HCT116 (cell line): ENCODE results near the gene UNC45A. TPM values are rescaled to one million over a fixed set of nuclear protein-coding genes. Genes with fewer than 3 reads are reported as not detected.

ENCODE experiments used
- ATAC-seq: fragments of 200-7000 bp; cut with Tn5 transposase; 2 replicates; pipeline ENCODE4 v1.9.1; 2020; ENCODE audit warnings: mild to moderate bottlenecking, moderate library complexity
- BruUV-seq: library from RNA; stranded (reverse); fragments of 400-500 nt; replicated peaks from 2 replicates; lab custom pipeline; 2021; lab: Mats Ljungman, UMichigan
- CTCF ChIA-PET: fragments of 300-600 bp; sonication (Branson Sonifier 250); formaldehyde crosslinking; loops from one replicate; lab custom pipeline; 2021; ENCODE audit warnings: antibody characterized with exemption; lab: Charles Lee
- POLR2A ChIA-PET: fragments of 300-600, 350-600 bp; sonication (Branson Sonifier 250); formaldehyde crosslinking; loops from one replicate; lab custom pipeline; 2021; ENCODE audit warnings: antibody characterized with exemption; lab: Charles Lee
- RAD21 ChIA-PET, 2 experiments: fragments of 300-600 bp; sonication (Branson Sonifier 250); formaldehyde crosslinking; loops; one replicate each; lab custom pipeline; 2023; ENCODE audit warnings: low total read pairs in 2 of 2; ENCODE audit not compliant: uncharacterized antibody in 2 of 2, unreplicated experiment in 2 of 2, low non-redundant PET in 1 of 2; lab: Charles Lee
- DNase-seq: peaks from one replicate; pipeline ENCODE4 v3.0.0-alpha.2; 2010; ENCODE audit warnings: low read depth, low spot score
- H2AFZ ChIP-seq: fragments of 200-600 bp; shearing (Covaris generic), sonication (generic); 2 replicates; pipeline ENCODE4 v1.6.1; 2017; ENCODE audit warnings: low read depth, mixed run types, mixed read lengths, antibody characterized with exemption, low read length; ENCODE audit not compliant: poor library complexity, severe bottlenecking
- H3K27ac ChIP-seq: 2 replicates; pipeline ENCODE4 v1.5.1; 2012; ENCODE audit warnings: low read depth, low read length
- H3K27me3 ChIP-seq: fragments of 200-600 bp; sonication (generic); 2 replicates; pipeline ENCODE4 v1.6.1; 2016; ENCODE audit warnings: mixed run types, low read length, mixed read lengths; ENCODE audit not compliant: insufficient read depth
- H3K36me3 ChIP-seq, 2 experiments: fragments of 200-500 bp in 1 of 2; fragments of 200-600 bp in 1 of 2; sonication (Bioruptor generic) in 1 of 2; sonication (generic) in 1 of 2; 2 replicates each; pipeline versions ENCODE4 v1.5.1 to v1.6.1; 2014 to 2016; ENCODE audit warnings: low read length in 2 of 2, inconsistent platforms in 1 of 2, mixed read lengths in 1 of 2, mixed run types in 1 of 2; ENCODE audit not compliant: insufficient read depth in 2 of 2, control insufficient read depth in 1 of 2
- H3K4me1 ChIP-seq, 2 experiments: fragments of 200-600 bp in 1 of 2; sonication (generic) in 1 of 2; 2 replicates each; pipeline versions ENCODE4 v1.5.1 to v1.6.1; 2012 to 2017; ENCODE audit warnings: low read length in 2 of 2, inconsistent platforms in 1 of 2, mild to moderate bottlenecking in 1 of 2, mixed read lengths in 1 of 2, mixed run types in 1 of 2, moderate library complexity in 1 of 2; ENCODE audit not compliant: insufficient read depth in 2 of 2, control insufficient read depth in 1 of 2
- H3K4me2 ChIP-seq: fragments of 200-600 bp; sonication (generic); 2 replicates; pipeline ENCODE4 v1.6.1; 2017; ENCODE audit warnings: mixed run types, low read length, mixed read lengths
- H3K4me3 ChIP-seq, 2 experiments: fragments of 200-600 bp in 1 of 2; sonication (generic) in 1 of 2; replicated peaks in 1 of 2; 2 replicates each; pipeline ENCODE4 v1.5.1; 2011 to 2016; ENCODE audit warnings: low read length in 2 of 2, control low read depth in 1 of 2, low read depth in 1 of 2, mild to moderate bottlenecking in 1 of 2, mixed read lengths in 1 of 2, mixed run types in 1 of 2
- H3K79me2 ChIP-seq: fragments of 200-600 bp; sonication (generic); 2 replicates; pipeline ENCODE4 v1.6.1; 2017; ENCODE audit warnings: mild to moderate bottlenecking, mixed run types, low read length, moderate library complexity, mixed read lengths; ENCODE audit not compliant: insufficient read depth
- H3K9ac ChIP-seq: fragments of 200-600 bp; sonication (generic); 2 replicates; pipeline ENCODE4 v1.6.1; 2016; ENCODE audit warnings: low read length, mixed read lengths
- H3K9me2 ChIP-seq: fragments of 200-600 bp; sonication (generic), shearing (Covaris generic); 2 replicates; pipeline ENCODE4 v1.6.1; 2017; ENCODE audit warnings: mixed run types, mild to moderate bottlenecking, moderate library complexity; ENCODE audit not compliant: insufficient read depth
- H3K9me3 ChIP-seq, 2 experiments: fragments of 200-500 bp in 1 of 2; fragments of 200-600 bp in 1 of 2; sonication (Bioruptor generic) in 1 of 2; sonication (generic) in 1 of 2; 2 replicates each; pipeline ENCODE4 v1.6.1; 2014 to 2017; ENCODE audit warnings: low read length in 2 of 2, mixed read lengths in 2 of 2, inconsistent platforms in 1 of 2, low read depth in 1 of 2, mild to moderate bottlenecking in 1 of 2, mixed run types in 1 of 2, moderate library complexity in 1 of 2; ENCODE audit not compliant: control insufficient read depth in 1 of 2, insufficient read depth in 1 of 2
- H4K20me1 ChIP-seq: fragments of 200-600 bp; sonication (generic), shearing (Covaris generic); 2 replicates; pipeline ENCODE4 v1.6.1; 2017; ENCODE audit warnings: mixed run types, mild to moderate bottlenecking, moderate library complexity; ENCODE audit not compliant: insufficient read depth
- ATF3 ChIP-seq: IDR thresholded peaks from 2 replicates; pipeline ENCODE4 v1.6.1; 2012
- CBX3 ChIP-seq: IDR thresholded peaks from 2 replicates; pipeline ENCODE4 v1.6.1; 2012; ENCODE audit warnings: low read depth
- CEBPB ChIP-seq: IDR thresholded peaks from 2 replicates; pipeline ENCODE4 v1.6.1; 2012; ENCODE audit warnings: low read depth
- CTCF ChIP-seq, 3 experiments: fragments of 200-600 bp in 1 of 3; sonication (generic) in 1 of 3; IDR thresholded peaks in 2 of 3; conservative IDR thresholded peaks in 1 of 3; 2 replicates each; pipeline ENCODE4 v1.5.1; 2012 to 2017; ENCODE audit warnings: low read depth in 2 of 3, low read length in 2 of 3, antibody characterized with exemption in 1 of 3, borderline replicate concordance in 1 of 3, control low read depth in 1 of 3, mild to moderate bottlenecking in 1 of 3, mixed read lengths in 1 of 3, mixed run types in 1 of 3, moderate library complexity in 1 of 3; ENCODE audit not compliant: insufficient read depth in 1 of 3
- EGR1 ChIP-seq: IDR thresholded peaks from 2 replicates; pipeline ENCODE4 v1.6.1; 2012; ENCODE audit warnings: low read depth
- ELF1 ChIP-seq: IDR thresholded peaks from 2 replicates; pipeline ENCODE4 v1.6.1; 2012; ENCODE audit warnings: low read depth, borderline replicate concordance
- EZH2 ChIP-seq: fragments of 200-600 bp; sonication (generic); IDR thresholded peaks from 2 replicates; pipeline ENCODE4 v1.6.1; 2017; ENCODE audit warnings: antibody characterized with exemption, mixed run types
- EZH2phosphoT487 ChIP-seq: fragments of 200-600 bp; IDR thresholded peaks from 2 replicates; pipeline ENCODE4 v1.6.1; 2018; ENCODE audit warnings: antibody characterized with exemption, borderline replicate concordance
- MAX ChIP-seq: IDR thresholded peaks from 2 replicates; pipeline ENCODE4 v1.6.1; 2012
- POLR2A ChIP-seq: IDR thresholded peaks from 2 replicates; pipeline ENCODE4 v1.7.0; 2011; ENCODE audit warnings: borderline replicate concordance; ENCODE audit not compliant: insufficient read depth, insufficient read length; ENCODE audit errors: extremely low read depth
- RAD21 ChIP-seq: IDR thresholded peaks from 2 replicates; pipeline ENCODE4 v1.6.1; 2012; ENCODE audit warnings: low read depth, mild to moderate bottlenecking
- REST ChIP-seq: IDR thresholded peaks from 2 replicates; pipeline ENCODE4 v1.6.1; 2012; ENCODE audit warnings: low read depth
- SIN3A ChIP-seq: IDR thresholded peaks from 2 replicates; pipeline ENCODE4 v1.6.1; 2012; ENCODE audit warnings: low read depth
- SRF ChIP-seq: IDR thresholded peaks from 2 replicates; pipeline ENCODE4 v1.6.1; 2012; ENCODE audit warnings: low read depth
- TCF7L2 ChIP-seq: IDR thresholded peaks from 2 replicates; pipeline ENCODE4 v1.7.0; 2011; ENCODE audit warnings: borderline replicate concordance, inconsistent platforms; ENCODE audit not compliant: insufficient read depth, insufficient read length; ENCODE audit errors: extremely low read depth
- YY1 ChIP-seq: IDR thresholded peaks from 2 replicates; pipeline ENCODE4 v1.6.1; 2011; ENCODE audit warnings: low read length, low read depth, moderate library complexity, mild to moderate bottlenecking; ENCODE audit not compliant: insufficient replicate concordance; ENCODE audit errors: extremely low read depth
- ZFX ChIP-seq: fragments of 450-650 bp; IDR thresholded peaks from 2 replicates; pipeline ENCODE4 v1.6.1; 2017
- ZNF274 ChIP-seq: fragments of 200-500 bp; sonication (Bioruptor generic); IDR thresholded peaks from 2 replicates; pipeline ENCODE4 v1.6.1; 2014; ENCODE audit warnings: mild to moderate bottlenecking, low read depth, low read length, inconsistent platforms
- intact Hi-C: fragments of 100-400 bp; cut with micrococcal nuclease; formaldehyde crosslinking; loops from 2 replicates; pipeline ENCODE4 v1.10.0; 2022
- total RNA-seq: library from RNA; stranded (reverse); gene quantifications from one replicate; pipeline ENCODE4 v1.2.1, GENCODE V29; 2021; ENCODE audit not compliant: unreplicated experiment

UNC45A gene
- total RNA-seq, 1 experiment from 2014 or later, result 95.4 TPM

GRCh38 chr15:90890839-90891238 is 44.2 kb upstream of the UNC45A start:
- ChIA-PET RAD21 (no interaction called here), CTCF (no interaction called here), POLR2A (no interaction called here)
- H3K4me2 ChIP-seq, result no peak overlapping the region
- no peak for TF ChIP-seq TCF7L2
- TF ChIP-seq SRF, result no peak
- no peak for TF ChIP-seq POLR2A
- no peak for TF ChIP-seq YY1
- TF ChIP-seq CEBPB, result no peak
- no peak for TF ChIP-seq ATF3
- TF ChIP-seq ZFX, result no peak
- TF ChIP-seq EZH2phosphoT487, result no peak
- no peak for TF ChIP-seq EGR1
- TF ChIP-seq CTCF (IDR thresholded peaks at IDR 0.05 in 2 of 3, conservative IDR thresholded peaks at IDR 0.05 in 1 of 3; ENCODE audit: borderline replicate concordance in 1 of 3, insufficient read depth in 1 of 3, low read depth in 2 of 3, low read length in 2 of 3), result no peak
- no peak for TF ChIP-seq ELF1
- no peak for TF ChIP-seq RAD21
- TF ChIP-seq ZNF274, result no peak
- TF ChIP-seq CBX3, result no peak
- TF ChIP-seq EZH2, result no peak
- no peak for TF ChIP-seq SIN3A
- TF ChIP-seq REST, result no peak
- TF ChIP-seq MAX, result no peak
- no peak overlapping the region for H3K4me3 ChIP-seq
- no peaks in the 10 kb centered on the region for H3K79me2 ChIP-seq
- no TSS peak for BruUV-seq
- DNase-seq (no peak), ATAC-seq (no peak)
- no peaks in the 10 kb centered on the region for H3K9me3 ChIP-seq
- no peaks in the 10 kb centered on the region for H3K9me2 ChIP-seq
- H3K27ac ChIP-seq, result no peak overlapping the region
- no peaks in the 10 kb centered on the region for H4K20me1 ChIP-seq
- H3K9ac ChIP-seq, result no peak overlapping the region
- intact Hi-C loops, result no loop called here
- H3K36me3 ChIP-seq, result no peaks in the 10 kb centered on the region
- peaks cover 0 to 18% of the 10 kb centered on the region in 2 experiments; a peak in 2 of 4 replicates for H3K4me1 ChIP-seq
- no peaks in the 10 kb centered on the region for H3K27me3 ChIP-seq
- no peak overlapping the region for H2AFZ ChIP-seq
